Fibroblast of lung (primary cell): ENCODE data around the gene ELOVL5. TPM values are rescaled to one million over a fixed set of nuclear protein-coding genes. Genes with fewer than 3 reads are reported as not detected.

Experiments
- DNase-seq, 2 donors: peaks; one replicate each; pipeline versions ENCODE4 v3.0.0 to v3.0.0-alpha.2; 2010; ENCODE audit warnings: low read depth in 2 of 2
- H2AFZ ChIP-seq: 2 replicates; pipeline ENCODE4 v1.5.1; 2012; ENCODE audit warnings: low read length, control low read depth, inconsistent platforms
- H3K27ac ChIP-seq: 2 replicates; pipeline ENCODE4 v1.5.1; 2011; ENCODE audit warnings: low read length, control low read depth; ENCODE audit not compliant: insufficient read depth
- H3K27me3 ChIP-seq: 2 replicates; pipeline ENCODE4 v1.5.1; 2011; ENCODE audit warnings: mild to moderate bottlenecking, low read length; ENCODE audit not compliant: control insufficient read depth, insufficient read depth
- H3K36me3 ChIP-seq: 2 replicates; pipeline ENCODE4 v1.5.1; 2011; ENCODE audit warnings: low read length; ENCODE audit not compliant: control insufficient read depth, insufficient read depth
- H3K4me1 ChIP-seq: 2 replicates; pipeline ENCODE4 v1.5.1; 2011; ENCODE audit warnings: low read length; ENCODE audit not compliant: control insufficient read depth, insufficient read depth; ENCODE audit errors: extremely low read depth
- H3K4me2 ChIP-seq: 2 replicates; pipeline ENCODE4 v1.5.1; 2011; ENCODE audit warnings: low read length, control low read depth; ENCODE audit not compliant: insufficient read depth; ENCODE audit errors: extremely low read depth
- H3K4me3 ChIP-seq, 4 experiments: fragments of 200-600 bp in 1 of 4; sonication (generic) in 1 of 4; replicated peaks in 1 of 4; 2 replicates each; pipeline ENCODE4 v1.5.1; 2011 to 2016; ENCODE audit warnings: low read length in 4 of 4, low read depth in 3 of 4, mild to moderate bottlenecking in 3 of 4, control low read depth in 2 of 4, inconsistent platforms in 1 of 4, mixed read lengths in 1 of 4; ENCODE audit not compliant: insufficient read depth in 1 of 4; ENCODE audit errors: control extremely low read depth in 1 of 4
- H3K79me2 ChIP-seq: 2 replicates; pipeline ENCODE4 v1.5.1; 2012; ENCODE audit warnings: mild to moderate bottlenecking, low read length, inconsistent platforms; ENCODE audit not compliant: control insufficient read depth, insufficient read depth
- H3K9ac ChIP-seq: 2 replicates; pipeline ENCODE4 v1.5.1; 2011; ENCODE audit warnings: mild to moderate bottlenecking, low read length, control low read depth; ENCODE audit not compliant: insufficient read depth
- H3K9me3 ChIP-seq: 2 replicates; pipeline ENCODE4 v1.5.1; 2012; ENCODE audit warnings: low read depth, low read length; ENCODE audit not compliant: control insufficient read depth, insufficient read depth
- H4K20me1 ChIP-seq: 2 replicates; pipeline ENCODE4 v1.5.1; 2011; ENCODE audit warnings: low read length; ENCODE audit not compliant: control insufficient read depth, insufficient read depth; ENCODE audit errors: extremely low read depth
- CTCF ChIP-seq, 2 donors: IDR thresholded peaks in 1 of 2; conservative IDR thresholded peaks in 1 of 2; 1 replicate in 1 of 2; 2 replicates in 1 of 2; pipeline ENCODE4 v1.5.1; 2011 to 2012; ENCODE audit warnings: low read length in 2 of 2, control low read depth in 1 of 2, inconsistent platforms in 1 of 2, low read depth in 1 of 2, mild to moderate bottlenecking in 1 of 2
- EZH2 ChIP-seq: IDR thresholded peaks from 2 replicates; pipeline ENCODE4 v1.5.1; 2012; ENCODE audit warnings: low read length, control low read depth, mild to moderate bottlenecking; ENCODE audit errors: missing control alignments
- polyA plus RNA-seq, 2 donors: library from polyadenylated mRNA; depleted of rRNA in 1 of 2; stranded (reverse) in 1 of 2; unstranded in 1 of 2; fragments of >200 nt; gene quantifications; 2 replicates each; pipeline ENCODE4 v1.2.1, GENCODE V29; 2011 to 2012; ENCODE audit warnings: missing spikeins in 1 of 2
- total RNA-seq: library from RNA; depleted of rRNA; stranded (reverse); fragments of >200 nt; gene quantifications from 2 replicates; pipeline ENCODE4 v1.2.1, GENCODE V29; 2014

The ELOVL5 gene
- total and polyA plus RNA-seq, 2 donors (not counting 1 experiment from before 2014, with no cell fraction given) = 67.7 to 96.7 TPM

- Histone ChIP-seq H3K27ac (no peak overlapping the region), H3K4me3 (no peak overlapping the region), H3K79me2 (no peaks in the 10 kb centered on the region), H3K9me3 (no peaks in the 10 kb centered on the region), H3K4me2 (no peak overlapping the region), H4K20me1 (no peaks in the 10 kb centered on the region), H3K36me3 (no peaks in the 10 kb centered on the region), H3K9ac (no peak overlapping the region), H2AFZ (no peak overlapping the region), H3K27me3 (no peaks in the 10 kb centered on the region), H3K4me1 (no peaks in the 10 kb centered on the region)
- no peak for DNase-seq
- TF ChIP-seq EZH2 (no peak), CTCF (conservative IDR thresholded peaks at IDR 0.05 in 1 of 2, IDR thresholded peaks at IDR 0.05 in 1 of 2; ENCODE audit: low read depth in 1 of 2, low read length in 2 of 2) (no peak)
Measured at GRCh38 chr6:53280207-53280606, 68.5 kb downstream of the ELOVL5 start.

- no peak for DNase-seq
- H3K4me1 ChIP-seq = no peaks in the 10 kb centered on the region
- peaks cover 2% of the 10 kb centered on the region for H3K36me3 ChIP-seq
- no peaks in the 10 kb centered on the region for H3K79me2 ChIP-seq
- TF ChIP-seq CTCF (conservative IDR thresholded peaks at IDR 0.05 in 1 of 2, IDR thresholded peaks at IDR 0.05 in 1 of 2; ENCODE audit: low read depth in 1 of 2, low read length in 2 of 2) = no peak
- no peak for TF ChIP-seq EZH2
- H2AFZ ChIP-seq = no peak overlapping the region
- no peaks in the 10 kb centered on the region for H4K20me1 ChIP-seq
- H3K4me3 ChIP-seq = no peak overlapping the region
- H3K27me3 ChIP-seq = no peaks in the 10 kb centered on the region
- no peak overlapping the region for H3K27ac ChIP-seq
- no peak overlapping the region for H3K9ac ChIP-seq
- no peak overlapping the region for H3K4me2 ChIP-seq
- no peaks in the 10 kb centered on the region for H3K9me3 ChIP-seq
Measured at GRCh38 chr6:53279293-53279692, 69.5 kb downstream of the ELOVL5 start.

- Histone ChIP-seq H3K27me3 (no peaks in the 10 kb centered on the region), H3K4me2 (no peak overlapping the region), H3K79me2 (no peaks in the 10 kb centered on the region), H3K4me1 (no peaks in the 10 kb centered on the region), H2AFZ (no peak overlapping the region), H3K9ac (no peak overlapping the region), H3K27ac (no peak overlapping the region), H3K4me3 (no peak overlapping the region), H3K36me3 (peaks cover 10% of the 10 kb centered on the region), H3K9me3 (no peaks in the 10 kb centered on the region), H4K20me1 (no peaks in the 10 kb centered on the region)
- no peak for DNase-seq
- peak in 1 of 2 donors; percentile 3 for TF ChIP-seq CTCF (conservative IDR thresholded peaks at IDR 0.05 in 1 of 2, IDR thresholded peaks at IDR 0.05 in 1 of 2; ENCODE audit: low read depth in 1 of 2, low read length in 2 of 2)
- TF ChIP-seq EZH2 = no peak
Measured at GRCh38 chr6:53273370-53273769, 75.4 kb downstream of the ELOVL5 start.
